Measurements from ENCODE around the gene GALNT2.

Gene GALNT2

DNA sequence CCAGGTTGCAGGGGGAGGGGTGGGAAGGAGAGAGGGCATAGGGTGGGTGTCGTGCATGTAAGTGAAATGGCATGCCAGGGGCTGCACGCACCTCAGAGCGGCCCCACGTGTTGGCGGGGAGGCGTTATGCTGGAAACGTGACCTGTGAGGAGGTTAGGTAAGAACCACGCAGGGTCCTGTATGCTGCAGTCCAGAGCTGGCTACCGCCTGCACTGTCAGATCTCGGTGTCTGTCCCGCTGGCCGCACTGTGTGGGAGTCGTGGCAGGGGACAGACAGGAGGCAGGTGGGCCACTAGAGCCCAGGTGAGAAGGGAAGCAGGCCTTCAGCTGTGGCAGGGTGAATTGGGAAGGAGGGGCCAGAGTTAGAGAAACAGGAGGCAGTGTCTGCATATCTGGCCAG, 79.7 kb downstream of the GALNT2 start:
- Histone ChIP-seq H3K27me3 (ENCODE audit: insufficient read depth, low read length, poor library complexity) (no peaks in the 10 kb centered on the region), H3K27ac (ENCODE audit: low read length) (peak overlapping the region; percentile 70), H3K9me3 (ENCODE audit: insufficient read depth, low read length, severe bottlenecking) (no peaks in the 10 kb centered on the region), H4K20me1 (ENCODE audit: insufficient read depth, low read length) (peaks cover 100% of the 10 kb centered on the region), H3K79me2 (ENCODE audit: insufficient read depth, low read length) (peaks cover 100% of the 10 kb centered on the region), H3K9ac (ENCODE audit: low read depth, low read length) (no peak overlapping the region), H3K36me3 (ENCODE audit: insufficient read depth, low read length) (peaks cover 76% of the 10 kb centered on the region), H3K4me1 (ENCODE audit: insufficient read depth, low read length) (peaks cover 72% of the 10 kb centered on the region), H2AFZ (ENCODE audit: low read depth, low read length) (no peak overlapping the region), H3K4me3 (ENCODE audit: low read depth in 1 of 2, low read length in 2 of 2) (no peak overlapping the region), H3K4me2 (ENCODE audit: insufficient read depth, low read length) (no peak overlapping the region)
- DNase-seq (no peak), ATAC-seq (ENCODE audit: insufficient read depth, low read depth) (no peak)
- TF ChIP-seq, protein P1, sequence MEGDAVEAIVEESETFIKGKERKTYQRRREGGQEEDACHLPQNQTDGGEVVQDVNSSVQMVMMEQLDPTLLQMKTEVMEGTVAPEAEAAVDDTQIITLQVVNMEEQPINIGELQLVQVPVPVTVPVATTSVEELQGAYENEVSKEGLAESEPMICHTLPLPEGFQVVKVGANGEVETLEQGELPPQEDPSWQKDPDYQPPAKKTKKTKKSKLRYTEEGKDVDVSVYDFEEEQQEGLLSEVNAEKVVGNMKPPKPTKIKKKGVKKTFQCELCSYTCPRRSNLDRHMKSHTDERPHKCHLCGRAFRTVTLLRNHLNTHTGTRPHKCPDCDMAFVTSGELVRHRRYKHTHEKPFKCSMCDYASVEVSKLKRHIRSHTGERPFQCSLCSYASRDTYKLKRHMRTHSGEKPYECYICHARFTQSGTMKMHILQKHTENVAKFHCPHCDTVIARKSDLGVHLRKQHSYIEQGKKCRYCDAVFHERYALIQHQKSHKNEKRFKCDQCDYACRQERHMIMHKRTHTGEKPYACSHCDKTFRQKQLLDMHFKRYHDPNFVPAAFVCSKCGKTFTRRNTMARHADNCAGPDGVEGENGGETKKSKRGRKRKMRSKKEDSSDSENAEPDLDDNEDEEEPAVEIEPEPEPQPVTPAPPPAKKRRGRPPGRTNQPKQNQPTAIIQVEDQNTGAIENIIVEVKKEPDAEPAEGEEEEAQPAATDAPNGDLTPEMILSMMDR (IDR thresholded peaks at IDR 0.05; ENCODE audit: borderline replicate concordance, extremely low read depth, low read length, poor library complexity, severe bottlenecking), result no peak
- TF ChIP-seq EZH2 (IDR thresholded peaks at IDR 0.05; ENCODE audit: borderline replicate concordance, low read depth, low read length, severe bottlenecking), result no peak

DNA sequence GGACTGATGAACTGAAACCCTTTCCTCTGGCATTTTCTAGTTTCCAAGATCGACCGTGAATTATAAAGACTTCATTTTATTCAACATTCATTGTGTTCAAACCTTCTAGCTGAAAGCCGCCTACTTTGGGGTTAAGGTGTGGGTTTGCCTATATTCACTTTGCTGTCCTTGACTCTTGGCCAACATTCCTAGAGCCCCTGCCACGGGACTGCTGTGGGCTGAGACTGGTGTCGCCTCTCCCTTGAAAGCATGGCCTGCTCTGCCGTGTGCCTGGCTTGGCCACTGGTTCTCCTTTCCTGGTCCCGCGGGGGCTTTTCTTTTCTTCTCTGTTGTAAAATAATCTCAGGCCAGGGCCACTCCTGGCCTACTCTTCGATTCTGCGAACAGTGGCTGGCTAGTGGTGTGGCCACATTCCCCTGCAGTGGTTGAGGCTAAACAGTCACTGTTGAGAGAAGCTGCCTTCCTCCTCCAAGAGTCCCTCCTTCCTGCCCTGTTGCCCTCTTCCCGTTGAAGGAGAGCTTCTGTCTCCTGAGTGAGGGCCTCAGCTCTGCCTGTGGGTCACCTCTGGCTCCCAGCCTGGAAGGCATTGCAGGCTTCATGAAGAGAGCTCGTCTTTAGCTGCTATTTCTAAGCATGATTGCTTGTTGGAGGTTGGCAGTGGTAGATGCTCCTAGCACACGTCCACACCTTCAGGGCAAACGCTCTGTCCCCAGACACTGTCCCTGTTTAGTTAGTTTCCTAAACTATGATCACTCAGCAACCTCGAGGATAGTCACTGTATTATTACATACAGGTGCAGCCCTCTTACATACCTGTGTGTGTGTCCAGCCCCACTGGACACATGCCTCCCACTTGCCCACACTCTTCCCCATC, 80.5 kb downstream of the GALNT2 start:
- peaks cover 65% of the 10 kb centered on the region for H3K4me1 ChIP-seq (ENCODE audit: insufficient read depth, low read length)

DNA sequence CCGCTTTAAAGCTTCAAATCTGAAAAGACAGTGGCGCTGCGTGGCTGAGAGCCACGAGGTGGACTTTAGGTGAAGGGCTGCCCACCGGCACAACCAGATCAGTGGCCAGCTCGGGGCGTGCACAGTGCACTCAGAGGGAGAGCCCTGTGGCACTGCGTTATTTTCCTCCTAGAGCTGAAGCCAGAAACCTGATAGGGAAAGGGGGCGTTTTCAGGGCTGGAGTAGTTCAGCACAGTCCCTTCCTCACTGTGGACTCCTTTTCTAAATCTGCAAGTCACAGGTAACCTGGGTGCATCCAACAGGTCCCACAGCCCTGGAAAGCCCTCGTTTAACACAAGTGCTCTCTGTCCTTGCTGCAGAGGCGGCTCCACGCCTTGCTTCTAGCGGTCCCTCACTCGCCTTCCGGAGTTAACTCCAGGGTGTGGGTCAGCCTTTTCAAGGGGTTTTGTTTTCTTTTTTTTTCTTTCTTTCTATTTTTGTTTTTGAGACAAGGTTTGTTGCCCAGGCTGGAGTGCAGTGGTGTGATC, 81.2 kb downstream of the GALNT2 start:
- peaks cover 71% of the 10 kb centered on the region for H3K36me3 ChIP-seq (ENCODE audit: insufficient read depth, low read length)
- H3K4me1 ChIP-seq (ENCODE audit: insufficient read depth, low read length), result peaks cover 63% of the 10 kb centered on the region
- H3K79me2 ChIP-seq (ENCODE audit: insufficient read depth, low read length), result peaks cover 100% of the 10 kb centered on the region
- no peaks in the 10 kb centered on the region for H3K27me3 ChIP-seq (ENCODE audit: insufficient read depth, low read length, poor library complexity)
- DNase-seq (no peak), ATAC-seq (ENCODE audit: insufficient read depth, low read depth) (no peak)
- TF ChIP-seq EZH2 (IDR thresholded peaks at IDR 0.05; ENCODE audit: borderline replicate concordance, low read depth, low read length, severe bottlenecking), result no peak
- TF ChIP-seq, protein P1 (IDR thresholded peaks at IDR 0.05; ENCODE audit: borderline replicate concordance, extremely low read depth, low read length, poor library complexity, severe bottlenecking), result no peak
- H3K27ac ChIP-seq (ENCODE audit: low read length), result no peak overlapping the region; the same call in 1 of the 2 replicates
- no peak overlapping the region for H3K4me3 ChIP-seq (ENCODE audit: low read depth in 1 of 2, low read length in 2 of 2)
- no peak overlapping the region for H2AFZ ChIP-seq (ENCODE audit: low read depth, low read length)
- no peak overlapping the region for H3K4me2 ChIP-seq (ENCODE audit: insufficient read depth, low read length)
- H4K20me1 ChIP-seq (ENCODE audit: insufficient read depth, low read length), result peaks cover 100% of the 10 kb centered on the region
- no peaks in the 10 kb centered on the region for H3K9me3 ChIP-seq (ENCODE audit: insufficient read depth, low read length, severe bottlenecking)
- no peak overlapping the region for H3K9ac ChIP-seq (ENCODE audit: low read depth, low read length)

More for the DNA sequence above, 80.5 kb downstream of the GALNT2 start:
- H2AFZ ChIP-seq (ENCODE audit: low read depth, low read length), result no peak overlapping the region
- peak overlapping the region; percentile 59 for H3K27ac ChIP-seq (ENCODE audit: low read length)
- H3K79me2 ChIP-seq (ENCODE audit: insufficient read depth, low read length), result peaks cover 100% of the 10 kb centered on the region
- H3K9ac ChIP-seq (ENCODE audit: low read depth, low read length), result no peak overlapping the region
- TF ChIP-seq EZH2 (IDR thresholded peaks at IDR 0.05; ENCODE audit: borderline replicate concordance, low read depth, low read length, severe bottlenecking), result no peak
- TF ChIP-seq, protein P1 (IDR thresholded peaks at IDR 0.05; ENCODE audit: borderline replicate concordance, extremely low read depth, low read length, poor library complexity, severe bottlenecking), result no peak
- H3K4me2 ChIP-seq (ENCODE audit: insufficient read depth, low read length), result no peak overlapping the region
- ATAC-seq (ENCODE audit: insufficient read depth, low read depth), result no peak
- peaks cover 100% of the 10 kb centered on the region for H4K20me1 ChIP-seq (ENCODE audit: insufficient read depth, low read length)
- H3K36me3 ChIP-seq (ENCODE audit: insufficient read depth, low read length), result peaks cover 75% of the 10 kb centered on the region
- no peak overlapping the region for H3K4me3 ChIP-seq (ENCODE audit: low read depth in 1 of 2, low read length in 2 of 2)
- no peak for DNase-seq
- no peaks in the 10 kb centered on the region for H3K27me3 ChIP-seq (ENCODE audit: insufficient read depth, low read length, poor library complexity)
- no peaks in the 10 kb centered on the region for H3K9me3 ChIP-seq (ENCODE audit: insufficient read depth, low read length, severe bottlenecking)

Measured in DND-41 (cell line).